ENCODE data around the gene SLC7A5.
"Not testable (repeated sequence)": the region's sequence is repeated elsewhere in the genome, so short reads cannot be mapped to it uniquely, and the experiment has no call there.

The SLC7A5 gene

DNA sequence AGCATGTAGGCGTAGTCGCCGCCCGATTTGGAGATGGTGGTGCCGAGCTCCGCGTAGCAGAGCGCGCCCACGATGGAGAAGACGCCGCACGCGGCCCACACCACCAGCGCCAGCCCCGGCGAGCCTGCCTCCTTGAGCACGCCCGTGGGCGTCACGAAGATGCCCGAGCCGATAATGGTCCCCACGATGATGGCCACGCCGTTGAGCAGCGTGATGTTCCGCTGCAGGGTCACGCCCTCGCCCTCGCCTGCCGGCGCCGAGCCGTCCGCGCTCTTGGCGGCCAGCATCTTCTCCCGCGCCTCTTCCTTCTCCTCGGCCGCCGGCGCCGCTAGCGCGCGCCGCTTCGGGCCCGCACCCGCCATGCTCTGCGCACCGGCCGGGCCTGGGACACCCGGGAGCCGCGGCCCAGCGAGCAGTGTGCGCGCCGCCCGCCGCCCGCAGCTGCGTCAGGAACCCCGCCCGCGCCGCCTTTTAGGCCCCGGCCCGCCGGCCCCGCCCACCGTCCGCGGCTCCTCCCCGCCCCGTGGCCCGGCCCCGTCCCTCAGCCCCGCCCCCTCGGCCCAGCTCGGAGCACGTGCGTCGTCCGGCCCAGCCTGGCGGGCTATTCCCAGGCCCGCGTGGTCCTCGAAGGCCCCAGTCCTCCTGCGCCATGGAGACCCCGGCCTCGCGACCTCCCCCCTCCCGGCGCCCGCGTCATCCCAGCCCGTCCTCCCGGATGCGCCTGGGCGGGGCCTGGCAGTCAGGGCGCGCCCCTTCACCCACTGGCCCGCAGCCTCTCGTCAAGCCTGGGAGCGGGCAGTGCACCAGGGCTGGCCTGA, at the start of gene SLC7A5:
Gene SLC7A5, minus strand, starts transcription at position 447 of the 818 bp plus-strand sequence. Its CDS starts 85 bp downstream, at position 362.
- Mint-ChIP-seq H3K4me3 (peak within 1 kb of the TSS; percentile 90), H3K4me1 (peaks cover 69% of the 10 kb centered on the region), H3K27ac (peak within 1 kb of the TSS; percentile 90)
- H3K27me3 Mint-ChIP-seq, H3K9me3 Mint-ChIP-seq, H3K36me3 Mint-ChIP-seq: not testable (repeated sequence)
- ATAC-seq, result peak; percentile 89

- Mint-ChIP-seq H3K36me3 (no peaks in the 10 kb centered on the region), H3K27me3 (peaks cover 53% of the 10 kb centered on the region), H3K9me3 (no peaks in the 10 kb centered on the region), H3K27ac (no peak overlapping the region), H3K4me3 (no peak overlapping the region), H3K4me1 (peaks cover 13% of the 10 kb centered on the region)
- ATAC-seq, result no peak
Measured at GRCh38 chr16:87918338-87918737, 49.0 kb upstream of the SLC7A5 start.

- Mint-ChIP-seq H3K4me1 (peaks cover 7% of the 10 kb centered on the region), H3K27me3 (peaks cover 62% of the 10 kb centered on the region), H3K27ac (no peak overlapping the region), H3K9me3 (no peaks in the 10 kb centered on the region), H3K4me3 (no peak overlapping the region), H3K36me3 (no peaks in the 10 kb centered on the region)
- ATAC-seq, result no peak
Measured at GRCh38 chr16:87917503-87917902, 48.2 kb upstream of the SLC7A5 start.

DNA sequence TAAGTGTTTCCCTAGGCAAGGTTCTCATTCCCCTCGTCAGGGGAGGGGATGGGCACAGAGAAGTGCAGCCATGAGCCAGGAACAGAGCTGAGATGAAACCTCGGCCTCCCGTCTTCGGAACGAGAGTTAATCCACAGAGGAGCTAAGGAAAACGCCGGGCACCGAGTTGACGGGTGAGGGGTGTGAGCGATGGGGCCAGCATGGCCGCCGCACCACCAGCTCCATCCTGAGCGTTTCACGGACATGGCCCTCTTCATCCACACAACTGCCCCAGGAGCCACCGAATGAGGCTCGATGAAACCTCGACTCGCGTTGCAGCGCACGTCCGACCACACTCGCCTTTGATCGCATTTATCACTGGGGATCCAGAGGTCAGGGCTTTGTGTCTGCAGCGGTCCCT, 45.5 kb upstream of the SLC7A5 start:
- H3K4me3 Mint-ChIP-seq, result no peak overlapping the region
- no peaks in the 10 kb centered on the region for H3K9me3 Mint-ChIP-seq
- no peak for ATAC-seq
- H3K36me3 Mint-ChIP-seq, result no peaks in the 10 kb centered on the region
- H3K4me1 Mint-ChIP-seq, result peaks cover 7% of the 10 kb centered on the region
- no peak overlapping the region for H3K27ac Mint-ChIP-seq
- H3K27me3 Mint-ChIP-seq, result peaks cover 72% of the 10 kb centered on the region

- not testable (repeated sequence) for H3K9me3 Mint-ChIP-seq, H3K36me3 Mint-ChIP-seq, H3K27ac Mint-ChIP-seq, ATAC-seq, H3K4me3 Mint-ChIP-seq
- peaks cover 72% of the 10 kb centered on the region for H3K27me3 Mint-ChIP-seq
- H3K4me1 Mint-ChIP-seq, result peaks cover 11% of the 10 kb centered on the region
Measured at GRCh38 chr16:87914021-87914725, 44.9 kb upstream of the SLC7A5 start.

DNA sequence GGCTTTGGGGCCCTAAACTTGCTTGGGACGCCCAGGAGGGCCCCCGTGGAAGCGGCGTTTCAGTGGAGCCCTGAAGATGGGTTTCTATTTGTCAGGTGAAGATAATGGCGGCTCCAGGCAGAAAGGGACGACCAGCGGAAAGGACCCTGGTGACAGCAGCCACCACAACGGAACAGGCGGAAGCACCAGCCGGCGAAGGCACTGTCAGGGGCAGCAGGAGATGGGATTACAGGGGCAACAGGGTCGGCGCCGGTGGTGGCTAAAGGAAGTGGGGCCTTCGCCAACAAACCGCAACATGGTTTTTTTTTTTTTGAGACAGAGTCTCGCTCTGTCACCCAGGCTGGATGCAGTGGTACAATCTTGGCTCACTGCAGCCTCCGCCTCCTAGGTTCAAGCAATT, 43.4 kb upstream of the SLC7A5 start:
- H3K4me3 Mint-ChIP-seq, H3K36me3 Mint-ChIP-seq, H3K27ac Mint-ChIP-seq, H3K9me3 Mint-ChIP-seq, ATAC-seq, H3K4me1 Mint-ChIP-seq: not testable (repeated sequence)
- peaks cover 57% of the 10 kb centered on the region for H3K27me3 Mint-ChIP-seq

GRCh38 chr16:87911106-87911763, 41.9 kb upstream of the SLC7A5 start:
- not testable (repeated sequence) for H3K27ac Mint-ChIP-seq, H3K9me3 Mint-ChIP-seq, H3K4me1 Mint-ChIP-seq, H3K4me3 Mint-ChIP-seq, ATAC-seq, H3K36me3 Mint-ChIP-seq
- H3K27me3 Mint-ChIP-seq, result peaks cover 47% of the 10 kb centered on the region

GRCh38 chr16:87909203-87909935, 40.1 kb upstream of the SLC7A5 start:
- Mint-ChIP-seq H3K27me3 (peaks cover 29% of the 10 kb centered on the region), H3K27ac (peak overlapping the region; percentile 53)
- ATAC-seq, result peak; percentile 97
- not testable (repeated sequence) for H3K4me1 Mint-ChIP-seq, H3K4me3 Mint-ChIP-seq, H3K36me3 Mint-ChIP-seq, H3K9me3 Mint-ChIP-seq

- not testable (repeated sequence) for ATAC-seq, H3K4me1 Mint-ChIP-seq, H3K27ac Mint-ChIP-seq, H3K4me3 Mint-ChIP-seq, H3K9me3 Mint-ChIP-seq, H3K36me3 Mint-ChIP-seq
- H3K27me3 Mint-ChIP-seq, result peaks cover 17% of the 10 kb centered on the region
Measured at GRCh38 chr16:87908101-87908500, 38.8 kb upstream of the SLC7A5 start.

DNA sequence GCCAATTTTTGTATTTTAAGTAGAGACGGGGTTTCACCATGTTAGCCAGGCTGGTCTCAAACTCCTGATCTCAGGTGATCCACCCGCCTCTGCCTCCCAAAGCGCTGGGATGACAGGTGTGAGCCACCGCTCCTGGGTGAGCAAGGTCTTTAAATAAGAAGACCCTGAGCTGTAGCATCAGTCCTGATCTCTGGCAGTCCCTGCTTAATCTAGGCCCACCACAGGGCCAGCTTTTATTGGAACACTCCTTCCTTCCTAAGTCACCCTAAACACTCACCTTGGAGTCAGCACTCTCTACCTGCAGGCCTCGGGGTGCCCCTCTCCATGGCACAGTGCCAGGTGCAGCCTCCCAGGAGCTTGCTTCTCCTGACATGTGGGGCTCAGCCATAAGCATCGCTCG, 36.2 kb upstream of the SLC7A5 start:
- not testable (repeated sequence) for H3K9me3 Mint-ChIP-seq, ATAC-seq, H3K36me3 Mint-ChIP-seq, H3K27ac Mint-ChIP-seq, H3K27me3 Mint-ChIP-seq, H3K4me3 Mint-ChIP-seq, H3K4me1 Mint-ChIP-seq

DNA sequence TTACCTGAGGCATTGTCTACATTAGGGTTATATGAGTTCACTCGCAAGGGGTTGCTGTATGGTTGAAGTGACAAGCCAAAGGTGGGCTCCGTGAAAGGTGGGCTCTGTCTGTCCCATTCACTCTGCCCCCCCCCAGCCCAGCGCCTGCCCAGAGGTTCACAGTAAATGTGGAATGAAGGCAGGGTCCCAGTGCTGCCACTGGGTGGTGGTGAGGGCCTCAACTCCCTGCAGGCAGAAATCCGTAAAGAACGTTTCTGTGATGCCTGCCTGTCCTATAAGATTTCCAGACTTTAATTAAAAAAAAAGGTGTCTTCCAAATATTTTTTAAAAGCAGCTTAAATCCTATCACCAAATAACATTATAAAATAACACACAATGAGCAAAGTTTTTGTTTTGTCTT, 35.7 kb upstream of the SLC7A5 start:
- H3K4me3 Mint-ChIP-seq, H3K27ac Mint-ChIP-seq, H3K36me3 Mint-ChIP-seq, H3K27me3 Mint-ChIP-seq, H3K4me1 Mint-ChIP-seq, H3K9me3 Mint-ChIP-seq, ATAC-seq: not testable (repeated sequence)

DNA sequence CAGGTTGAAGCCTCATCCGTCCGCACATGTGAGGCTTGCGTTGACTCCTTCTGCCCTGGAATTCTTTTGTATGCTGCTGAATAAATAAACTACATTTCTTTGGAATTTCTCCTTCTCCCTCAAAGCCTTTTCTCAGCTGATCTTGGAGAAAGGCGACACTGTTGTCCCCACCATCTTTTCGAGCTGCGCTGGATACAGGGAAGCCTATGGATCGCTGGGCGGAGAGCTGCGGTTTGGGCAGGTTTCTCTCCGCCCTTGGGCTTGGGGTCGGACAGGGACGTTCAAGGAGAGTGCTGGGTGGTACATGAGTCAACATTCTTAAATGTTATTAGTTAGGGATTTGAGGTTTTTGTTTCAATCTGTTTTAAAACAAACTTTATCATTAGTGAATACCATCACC, 31.2 kb upstream of the SLC7A5 start:
- Mint-ChIP-seq H3K4me1 (peaks cover 25% of the 10 kb centered on the region), H3K27me3 (peaks cover 22% of the 10 kb centered on the region)
- H3K9me3 Mint-ChIP-seq, H3K4me3 Mint-ChIP-seq, H3K27ac Mint-ChIP-seq, H3K36me3 Mint-ChIP-seq, ATAC-seq: not testable (repeated sequence)

GRCh38 chr16:87897521-87898505, 28.5 kb upstream of the SLC7A5 start:
- Mint-ChIP-seq H3K4me1 (peaks cover 39% of the 10 kb centered on the region), H3K27me3 (peaks cover 22% of the 10 kb centered on the region), H3K9me3 (no peaks in the 10 kb centered on the region), H3K36me3 (no peaks in the 10 kb centered on the region), H3K27ac (peak overlapping the region; percentile 95), H3K4me3 (no peak overlapping the region)
- ATAC-seq, result no peak

GRCh38 chr16:87896924-87897520, 27.7 kb upstream of the SLC7A5 start:
- not testable (repeated sequence) for H3K36me3 Mint-ChIP-seq, ATAC-seq, H3K9me3 Mint-ChIP-seq, H3K4me3 Mint-ChIP-seq
- peaks cover 22% of the 10 kb centered on the region for H3K27me3 Mint-ChIP-seq
- H3K27ac Mint-ChIP-seq, result peak overlapping the region; percentile 95
- H3K4me1 Mint-ChIP-seq, result peaks cover 39% of the 10 kb centered on the region

Data from stimulated activated memory B cell treated with anti-CD40 and anti-IgM and Interleukin-4, amounts not matched to agents 10 μg/mL and 1 μg/mL and 100 μg/mL, for 72 hours (primary cell).